Stimulated activated naive CD4-positive, alpha-beta T cell treated with Interleukin-2 at 50 U/mL for 16 hours (primary cell): ENCODE measurements around the gene FOXK1.

ENCODE experiments used
- DNase-seq: peaks from one replicate; lab custom pipeline; 2025; lab: John Stamatoyannopoulos, UW

FOXK1 gene

GRCh38 chr7:4745265-4745919, 63.3 kb downstream of the FOXK1 start:
- no peak for DNase-seq

- DNase-seq = no peak
These were observed 64.2 kb downstream of the FOXK1 start for GRCh38 chr7:4745971-4746919.

- no peak for DNase-seq
These were observed 64.9 kb downstream of the FOXK1 start for GRCh38 chr7:4747013-4747412.

- DNase-seq = no peak
These were observed 65.7 kb downstream of the FOXK1 start for GRCh38 chr7:4747746-4748145.

DNA sequence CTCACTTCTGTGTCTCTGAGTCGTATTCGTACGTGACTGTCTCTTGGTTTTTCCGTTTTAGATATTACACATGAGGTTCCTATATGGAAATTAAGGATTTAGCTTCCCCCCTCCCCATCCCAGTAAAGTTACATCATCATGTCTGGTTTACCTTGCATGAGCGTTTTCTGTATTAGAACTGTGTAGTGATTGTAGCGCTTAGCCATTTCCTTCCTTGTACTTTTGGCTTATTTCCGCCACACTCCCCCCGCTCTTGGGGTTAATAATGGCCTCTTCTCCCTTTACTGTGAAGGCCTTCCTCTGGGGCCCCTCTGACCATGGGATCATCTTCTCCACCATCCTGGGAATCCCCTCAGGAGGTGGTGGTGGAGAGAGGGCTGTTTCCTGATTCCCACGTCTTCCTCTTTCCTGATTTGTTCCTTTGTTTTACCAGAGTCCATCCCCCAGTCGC, 66.2 kb downstream of the FOXK1 start:
- DNase-seq = no peak

DNA sequence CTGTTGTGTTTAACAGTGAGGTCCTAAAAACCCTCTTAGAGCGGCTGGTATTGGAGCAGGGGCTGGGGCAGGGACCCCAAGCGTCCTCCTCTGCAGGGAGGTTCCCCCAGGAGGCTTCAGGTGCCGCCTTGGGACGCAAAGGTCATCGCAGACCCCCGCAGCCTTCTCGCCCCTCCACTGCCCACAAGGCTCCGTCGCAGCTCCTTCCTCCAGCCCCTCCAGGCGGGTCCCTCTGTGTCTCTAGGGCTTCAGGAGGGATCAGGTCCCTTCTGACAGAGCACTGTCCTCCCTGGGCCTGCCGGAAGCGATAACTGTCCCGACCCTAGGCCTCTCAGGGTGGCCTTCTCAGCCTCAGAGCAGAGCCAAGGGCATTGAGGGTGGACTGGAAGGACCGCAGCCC, 67.3 kb downstream of the FOXK1 start:
- DNase-seq = no peak

DNA sequence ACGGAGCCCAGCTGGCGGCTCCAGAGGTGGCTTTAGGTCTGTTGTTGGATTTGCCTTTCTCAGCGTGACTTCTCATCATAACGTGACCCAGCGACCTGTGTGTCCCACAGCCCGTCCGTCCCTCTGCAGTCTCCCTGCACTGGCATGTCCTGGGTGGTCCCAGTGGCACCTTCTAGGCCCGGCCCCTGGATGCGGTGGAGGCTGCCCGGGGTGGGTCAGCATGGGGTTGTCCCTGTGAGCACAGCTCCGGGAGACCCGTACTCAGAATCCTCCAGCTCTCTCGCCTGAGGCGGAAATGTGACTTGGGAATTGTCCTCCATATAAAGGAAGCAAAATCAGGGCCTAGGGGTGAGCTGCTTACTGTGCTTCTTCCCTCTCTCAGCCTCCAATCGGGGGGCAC, 67.7 kb downstream of the FOXK1 start:
- no peak for DNase-seq

DNA sequence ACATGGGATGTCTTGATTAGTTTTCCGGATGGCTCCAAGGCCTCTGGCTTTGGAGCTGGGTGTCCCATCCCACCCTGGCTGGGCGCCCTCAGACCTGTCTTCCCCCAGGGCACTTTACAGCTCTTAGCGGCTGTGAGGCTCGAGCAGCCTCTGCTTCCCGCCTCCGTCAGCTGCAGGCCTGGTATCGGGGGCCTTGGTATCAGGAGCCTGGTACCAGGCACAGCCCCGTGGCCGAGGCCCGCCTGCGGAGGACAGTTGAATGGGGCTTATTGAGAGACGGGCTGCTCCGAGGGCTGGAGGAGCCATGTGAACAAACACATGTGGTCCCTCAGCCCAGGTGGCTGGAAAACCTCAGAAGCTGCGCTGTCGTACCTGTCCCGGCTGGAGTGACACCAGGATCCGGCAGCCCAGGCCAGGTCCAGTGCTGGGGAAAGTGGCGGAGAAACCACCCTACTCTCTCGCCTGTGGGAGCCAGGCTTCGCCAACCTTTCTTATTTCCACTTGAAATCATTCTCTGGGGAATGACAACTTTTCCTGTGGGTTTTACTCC, 69.4 kb downstream of the FOXK1 start:
- no peak for DNase-seq

GRCh38 chr7:4753598-4754432, 71.7 kb downstream of the FOXK1 start:
- peak; percentile 78 for DNase-seq

GRCh38 chr7:4754433-4755010, 72.4 kb downstream of the FOXK1 start:
- no peak for DNase-seq

DNA sequence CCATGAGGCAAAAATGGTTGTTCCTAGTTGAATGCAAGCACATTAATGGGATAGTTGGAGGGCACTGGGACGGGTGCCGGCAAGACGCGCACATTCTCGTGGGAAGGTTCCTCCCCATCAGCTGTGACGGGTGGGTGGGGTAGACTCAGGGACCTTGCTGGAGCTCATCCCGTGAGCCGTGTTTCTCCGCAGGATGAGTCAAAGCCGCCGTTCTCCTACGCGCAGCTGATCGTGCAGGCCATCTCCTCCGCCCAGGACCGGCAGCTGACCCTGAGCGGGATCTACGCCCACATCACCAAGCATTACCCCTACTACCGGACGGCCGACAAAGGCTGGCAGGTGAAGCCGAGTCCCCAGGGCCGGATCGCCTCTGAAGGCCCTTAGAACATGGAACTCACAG, 73.0 kb downstream of the FOXK1 start:
- no peak for DNase-seq

- no peak for DNase-seq
These were observed 76.0 kb downstream of the FOXK1 start for GRCh38 chr7:4758111-4758510.

GRCh38 chr7:4758791-4759190, 76.7 kb downstream of the FOXK1 start:
- DNase-seq = no peak

DNA sequence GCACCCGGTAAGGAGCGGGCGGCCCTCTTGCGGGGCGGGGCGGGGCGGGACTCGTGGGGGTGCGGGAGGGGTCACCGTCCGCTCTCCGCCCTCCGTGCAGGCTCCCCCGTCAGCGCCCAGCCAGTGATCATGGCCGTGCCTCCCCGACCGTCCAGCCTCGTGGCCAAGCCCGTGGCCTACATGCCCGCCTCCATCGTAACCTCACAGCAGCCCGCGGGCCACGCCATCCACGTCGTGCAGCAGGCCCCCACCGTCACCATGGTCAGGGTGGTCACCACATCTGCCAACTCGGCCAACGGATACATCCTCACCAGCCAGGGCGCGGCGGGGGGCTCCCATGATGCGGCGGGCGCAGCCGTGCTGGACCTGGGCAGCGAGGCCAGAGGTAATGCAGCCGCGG, 77.1 kb downstream of the FOXK1 start:
- DNase-seq = no peak

DNA sequence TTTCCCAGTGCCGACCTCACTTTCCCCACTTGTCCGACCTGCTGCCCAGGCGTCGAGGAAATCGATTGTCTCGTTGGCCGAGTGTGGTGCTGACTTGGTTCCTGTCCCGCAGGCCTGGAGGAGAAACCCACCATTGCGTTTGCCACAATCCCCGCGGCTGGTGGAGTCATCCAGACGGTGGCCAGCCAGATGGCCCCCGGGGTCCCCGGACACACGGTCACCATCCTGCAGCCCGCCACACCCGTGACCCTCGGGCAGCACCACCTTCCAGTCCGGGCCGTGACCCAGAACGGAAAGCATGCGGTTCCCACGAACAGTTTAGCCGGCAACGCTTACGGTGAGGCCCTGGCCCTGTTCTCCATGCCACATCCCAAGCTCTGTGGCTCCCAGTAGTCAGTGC, 78.9 kb downstream of the FOXK1 start:
- DNase-seq = no peak

DNA sequence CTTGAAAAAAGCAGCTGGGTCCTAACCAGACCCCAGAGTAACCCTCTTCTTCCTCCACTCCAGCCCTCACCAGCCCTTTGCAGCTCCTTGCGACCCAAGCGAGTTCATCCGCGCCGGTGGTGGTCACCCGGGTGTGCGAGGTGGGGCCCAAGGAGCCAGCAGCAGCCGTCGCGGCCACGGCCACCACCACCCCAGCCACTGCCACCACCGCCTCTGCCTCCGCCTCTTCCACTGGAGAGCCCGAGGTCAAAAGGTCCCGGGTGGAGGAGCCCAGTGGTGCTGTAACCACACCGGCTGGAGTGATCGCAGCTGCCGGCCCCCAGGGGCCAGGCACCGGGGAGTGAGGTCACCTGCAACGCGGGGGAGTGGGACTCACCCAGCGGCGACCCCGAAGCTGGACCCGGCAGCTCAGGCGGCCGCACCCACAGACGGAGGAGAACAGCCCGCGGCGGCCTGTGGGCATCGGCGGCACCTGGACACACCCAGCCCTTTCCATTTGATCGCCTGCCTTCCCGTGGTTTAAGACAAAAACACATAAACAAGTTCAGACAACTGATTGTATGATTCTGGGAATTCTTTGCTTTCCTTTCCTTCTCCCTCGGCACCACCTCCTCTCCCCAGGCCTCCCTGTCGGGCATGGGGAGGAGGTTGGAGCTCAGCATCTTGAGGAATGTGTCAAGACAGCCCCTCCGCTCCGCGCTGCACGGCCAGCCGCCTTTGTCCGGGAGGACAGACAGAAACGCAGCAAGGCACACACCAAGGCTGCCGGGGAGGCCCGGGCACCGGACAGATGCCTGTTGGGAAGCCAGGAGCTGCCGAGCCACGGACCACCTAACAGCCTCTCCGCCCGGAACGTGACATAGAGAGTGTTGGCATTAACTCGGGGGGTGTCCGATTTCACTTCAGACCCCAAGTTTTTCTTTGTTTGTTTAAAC, 80.3 kb downstream of the FOXK1 start:
- DNase-seq = no peak

GRCh38 chr7:4763091-4763793, 81.1 kb downstream of the FOXK1 start:
- DNase-seq = no peak

- DNase-seq = no peak
These were observed 81.7 kb downstream of the FOXK1 start for GRCh38 chr7:4763794-4764185.

GRCh38 chr7:4764402-4765007, 82.4 kb downstream of the FOXK1 start:
- no peak for DNase-seq
